Transverse colon (tissue), 4 donors: ENCODE results near the gene RGL4. TPM values are rescaled to one million over a fixed set of nuclear protein-coding genes. Genes with fewer than 3 reads are reported as not detected.

Source experiments
- DNase-seq: peaks from one replicate; pipeline ENCODE4 v3.0.0-alpha.2; 2019
- H3K27ac ChIP-seq, 4 donors: fragments of 200-600 bp; sonication (generic); 2 replicates each; pipeline ENCODE4 v1.5.1; 2016 to 2018; ENCODE audit warnings: inconsistent platforms in 4 of 4
- H3K27me3 ChIP-seq: fragments of 200-600 bp; sonication (generic); 2 replicates; pipeline ENCODE4 v1.5.1; 2017; ENCODE audit warnings: inconsistent platforms
- H3K36me3 ChIP-seq, 4 donors: fragments of 200-600 bp; sonication (generic); 2 replicates each; pipeline ENCODE4 v1.5.1; 2017 to 2019; ENCODE audit warnings: inconsistent platforms in 4 of 4
- H3K4me1 ChIP-seq, 4 donors: fragments of 200-600 bp; sonication (generic); 2 replicates each; pipeline ENCODE4 v1.5.1; 2017 to 2020; ENCODE audit warnings: inconsistent platforms in 4 of 4
- H3K4me3 ChIP-seq, 4 donors: fragments of 200-600 bp; sonication (generic); 1 replicate in 1 of 4; 2 replicates in 3 of 4; pipeline versions ENCODE4 v1.5.1 to v1.6.1; 2017 to 2019; ENCODE audit warnings: inconsistent platforms in 4 of 4
- H3K9me3 ChIP-seq, 2 donors: fragments of 200-600 bp; sonication (generic); 2 replicates each; pipeline ENCODE4 v1.5.1; 2017 to 2019; ENCODE audit warnings: inconsistent platforms in 2 of 2
- EP300 ChIP-seq: sonication (generic); formaldehyde crosslinking; IDR thresholded peaks from one replicate; pipeline ENCODE4 v1.6.1; 2017; ENCODE audit warnings: antibody characterized with exemption, low read depth
- POLR2A ChIP-seq: fragments of 450-650 bp; IDR thresholded peaks from one replicate; pipeline ENCODE4 v1.6.1; 2016; ENCODE audit warnings: antibody characterized with exemption, mild to moderate bottlenecking, moderate library complexity
- POLR2AphosphoS5 ChIP-seq, 3 donors: sonication (generic); formaldehyde crosslinking; IDR thresholded peaks; one replicate each; pipeline ENCODE4 v1.6.1; 2016; ENCODE audit warnings: antibody characterized with exemption in 3 of 3
- WGBS, 2 donors: methylation state at CpG; one replicate each; pipeline ENCODE4 v1.1.5; 2018; ENCODE audit warnings: low coverage in 1 of 2; 5-methylcytosine and 5-hydroxymethylcytosine counted together
- in situ Hi-C, 4 donors: fragments of 200-750 bp; cut with MboI; loops; one replicate each; pipeline versions ENCODE4 v1.15.0 to v1.15.1; 2017; ENCODE audit warnings: low sequenced_read_pairs in 3 of 4, low pct_ligation_motif_present in 1 of 4, low pct_unique_long_range_greater_than_20kb in 1 of 4
- intact Hi-C: fragments of 100-400 bp; cut with DNase I; formaldehyde crosslinking; loops from one replicate; pipeline ENCODE4 v1.15.1; 2023; ENCODE audit warnings: low total_unique reads
- total RNA-seq, 4 donors: library from RNA; depleted of rRNA; stranded (reverse); fragments of >200 nt; gene quantifications; one replicate each; pipeline ENCODE4 v1.1.0, GENCODE V29; 2016
- TF ChIP-seq, protein P1 (sequence below), 5 experiments: fragments of 200-600 bp in 3 of 5; fragments of 450-650 bp in 2 of 5; sonication (generic) in 3 of 5; IDR thresholded peaks; 1 replicate in 2 of 5; 2 replicates in 3 of 5; pipeline ENCODE4 v1.5.1; 2016 to 2017; ENCODE audit warnings: antibody characterized with exemption in 5 of 5, inconsistent platforms in 3 of 5, mild to moderate bottlenecking in 2 of 5, moderate library complexity in 1 of 5

The RGL4 gene
- total RNA-seq, 4 donors from 2014 or later: 0.82 to 1.1 TPM; not detected in 2

DNA sequence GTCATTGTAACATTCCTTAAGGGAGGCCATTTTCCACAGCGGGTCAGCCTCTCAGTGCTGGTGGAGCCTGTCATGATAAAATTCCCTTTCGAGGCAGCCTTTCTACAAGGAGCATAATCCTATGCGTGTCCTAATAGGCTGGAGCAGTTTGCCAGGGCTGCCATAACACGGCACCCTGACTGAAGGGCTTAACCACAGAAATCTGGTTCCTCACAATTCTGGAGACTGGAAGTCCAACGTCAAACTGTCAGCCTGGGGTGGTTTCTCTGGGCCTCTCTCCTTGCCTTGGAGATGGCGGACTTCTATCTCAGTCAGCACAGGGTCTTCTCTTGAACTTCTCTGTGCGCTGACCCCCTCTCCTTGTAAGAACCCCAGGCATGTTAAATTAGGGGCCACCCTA, 1.4 kb upstream of the RGL4 start:
- no peaks in the 10 kb centered on the region for H3K27me3 ChIP-seq
- in situ Hi-C loops: no loop called here
- H3K4me1 ChIP-seq: no peaks in the 10 kb centered on the region
- TF ChIP-seq POLR2A: no peak
- no peak for TF ChIP-seq EP300
- TF ChIP-seq, protein P1, sequence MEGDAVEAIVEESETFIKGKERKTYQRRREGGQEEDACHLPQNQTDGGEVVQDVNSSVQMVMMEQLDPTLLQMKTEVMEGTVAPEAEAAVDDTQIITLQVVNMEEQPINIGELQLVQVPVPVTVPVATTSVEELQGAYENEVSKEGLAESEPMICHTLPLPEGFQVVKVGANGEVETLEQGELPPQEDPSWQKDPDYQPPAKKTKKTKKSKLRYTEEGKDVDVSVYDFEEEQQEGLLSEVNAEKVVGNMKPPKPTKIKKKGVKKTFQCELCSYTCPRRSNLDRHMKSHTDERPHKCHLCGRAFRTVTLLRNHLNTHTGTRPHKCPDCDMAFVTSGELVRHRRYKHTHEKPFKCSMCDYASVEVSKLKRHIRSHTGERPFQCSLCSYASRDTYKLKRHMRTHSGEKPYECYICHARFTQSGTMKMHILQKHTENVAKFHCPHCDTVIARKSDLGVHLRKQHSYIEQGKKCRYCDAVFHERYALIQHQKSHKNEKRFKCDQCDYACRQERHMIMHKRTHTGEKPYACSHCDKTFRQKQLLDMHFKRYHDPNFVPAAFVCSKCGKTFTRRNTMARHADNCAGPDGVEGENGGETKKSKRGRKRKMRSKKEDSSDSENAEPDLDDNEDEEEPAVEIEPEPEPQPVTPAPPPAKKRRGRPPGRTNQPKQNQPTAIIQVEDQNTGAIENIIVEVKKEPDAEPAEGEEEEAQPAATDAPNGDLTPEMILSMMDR (IDR thresholded peaks at IDR 0.05): no peak
- TF ChIP-seq POLR2AphosphoS5 (IDR thresholded peaks at IDR 0.05): no peak
- peaks cover 0 to 10% (median 3%) of the 10 kb centered on the region in 4 donors for H3K36me3 ChIP-seq
- intact Hi-C loops: no loop called here
- WGBS, 2 donors: 96 to 97% methylated on average over 4 to 6 of the region's 7 CpGs
- no peak overlapping the region for H3K4me3 ChIP-seq
- H3K9me3 ChIP-seq: no peaks in the 10 kb centered on the region
- H3K27ac ChIP-seq: no peak overlapping the region
- DNase-seq: no peak

DNA sequence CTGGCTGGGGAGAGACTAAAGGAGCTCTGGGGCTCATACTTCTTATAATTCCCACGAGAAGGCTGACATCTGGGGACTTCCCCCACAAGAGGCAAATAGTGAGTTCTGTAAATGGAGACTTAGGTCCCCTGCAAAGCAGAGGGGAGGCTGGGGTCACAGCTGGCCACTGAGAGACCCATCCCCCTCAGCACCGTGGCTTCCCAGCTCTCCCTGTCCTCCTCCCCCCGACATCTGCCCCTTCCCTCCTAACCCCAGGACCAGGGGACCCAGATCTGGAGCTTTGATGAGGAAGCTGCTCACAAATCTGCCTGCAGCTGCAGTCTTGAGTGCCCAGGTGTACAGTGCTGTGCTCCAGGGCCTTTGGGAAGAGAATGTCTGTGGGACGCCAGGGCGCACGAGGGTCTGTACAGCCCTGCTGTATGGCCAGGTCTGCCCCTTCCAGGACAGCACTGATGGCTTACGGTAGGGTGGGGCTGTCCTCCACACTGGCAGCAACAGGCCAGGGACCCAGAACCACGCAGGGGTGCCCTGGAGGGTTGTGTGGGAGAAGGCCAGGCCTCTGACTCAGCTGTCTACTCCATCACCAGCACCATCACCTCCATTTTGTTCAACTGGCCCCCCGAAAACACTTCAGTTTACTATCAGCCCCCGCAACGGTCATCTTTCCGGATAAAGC, 1.1 kb downstream of the RGL4 start:
- Histone ChIP-seq H3K27ac (no peak overlapping the region), H3K4me3 (no peak overlapping the region), H3K4me1 (no peaks in the 10 kb centered on the region), H3K27me3 (no peaks in the 10 kb centered on the region), H3K9me3 (no peaks in the 10 kb centered on the region), H3K36me3 (peaks cover 0 to 16% (median 5%) of the 10 kb centered on the region in 4 donors)
- no peak for DNase-seq
- in situ Hi-C loops (no loop called here), intact Hi-C loops (no loop called here)
- TF ChIP-seq, protein P1 (IDR thresholded peaks at IDR 0.05): no peak
- TF ChIP-seq POLR2AphosphoS5 (IDR thresholded peaks at IDR 0.05): no peak
- TF ChIP-seq EP300: no peak
- TF ChIP-seq POLR2A: no peak
- WGBS, 2 donors: 92% methylated on average over 11 of the region's 12 CpGs; no CpG with 5 or more reads in 1 of the 2 donors

- Histone ChIP-seq H3K27ac (no peak overlapping the region), H3K4me1 (no peaks in the 10 kb centered on the region), H3K9me3 (no peaks in the 10 kb centered on the region), H3K27me3 (no peaks in the 10 kb centered on the region), H3K36me3 (peaks cover 0 to 16% (median 5%) of the 10 kb centered on the region in 4 donors), H3K4me3 (no peak overlapping the region)
- WGBS, 2 donors: 93% methylated on average over 12 of the region's 12 CpGs; no CpG with 5 or more reads in 1 of the 2 donors
- TF ChIP-seq EP300: no peak
- TF ChIP-seq, protein P1 (IDR thresholded peaks at IDR 0.05): no peak
- no peak for TF ChIP-seq POLR2AphosphoS5 (IDR thresholded peaks at IDR 0.05)
- TF ChIP-seq POLR2A: no peak
- intact Hi-C loops: no loop called here
- in situ Hi-C loops: no loop called here
- DNase-seq: no peak
Measured at GRCh38 chr22:23692598-23693291, 1.9 kb downstream of the RGL4 start.

- Histone ChIP-seq H3K36me3 (peaks cover 0 to 17% (median 8%) of the 10 kb centered on the region in 4 donors), H3K4me3 (no peak overlapping the region), H3K27ac (no peak overlapping the region), H3K27me3 (no peaks in the 10 kb centered on the region), H3K4me1 (no peaks in the 10 kb centered on the region), H3K9me3 (no peaks in the 10 kb centered on the region)
- DNase-seq: no peak
- TF ChIP-seq POLR2A (no peak), EP300 (no peak), POLR2AphosphoS5 (IDR thresholded peaks at IDR 0.05) (no peak)
- TF ChIP-seq, protein P1 (IDR thresholded peaks at IDR 0.05): no peak
- in situ Hi-C loops (no loop called here), intact Hi-C loops (no loop called here)
- 90 to 100% methylated on average over 2 to 10 of the region's 11 CpGs for WGBS, 2 donors
Measured at GRCh38 chr22:23693979-23694680, 3.3 kb downstream of the RGL4 start.
